WTC11 (cell line): Measurements from ENCODE around the gene CZIB.

Experiments used
- CREB1 ChIP-seq: sonication (generic); formaldehyde crosslinking; IDR thresholded peaks from 2 replicates; pipeline ENCODE4 v1.8.0; 2023; ENCODE audit warnings: mild to moderate bottlenecking, missing genetic modification reagents
- ESRRA ChIP-seq: sonication (generic); formaldehyde crosslinking; IDR thresholded peaks from 2 replicates; pipeline ENCODE4 v1.8.1; 2022; ENCODE audit warnings: mild to moderate bottlenecking, missing genetic modification reagents, borderline replicate concordance
- GRHL2 ChIP-seq: fragments of 250-450 bp; sonication (Bioruptor Pico); IDR thresholded peaks from 2 replicates; pipeline ENCODE4 v1.8.0; 2022; ENCODE audit warnings: mild to moderate bottlenecking, moderate library complexity; ENCODE audit not compliant: insufficient replicate concordance, severe bottlenecking
- KAT7 ChIP-seq: sonication (generic); formaldehyde crosslinking; IDR thresholded peaks from 2 replicates; pipeline ENCODE4 v1.8.1; 2023; ENCODE audit warnings: missing genetic modification reagents, mild to moderate bottlenecking, borderline replicate concordance
- MYBL2 ChIP-seq: sonication (generic); formaldehyde crosslinking; IDR thresholded peaks from 2 replicates; pipeline ENCODE4 v1.8.1; 2023; ENCODE audit warnings: mild to moderate bottlenecking, moderate library complexity, missing genetic modification reagents
- SP1 ChIP-seq: sonication (generic); formaldehyde crosslinking; conservative IDR thresholded peaks from 2 replicates; pipeline ENCODE4 v1.8.1; 2022; ENCODE audit warnings: missing genetic modification reagents
- TEAD1 ChIP-seq: sonication (generic); formaldehyde crosslinking; IDR thresholded peaks from 2 replicates; pipeline ENCODE4 v1.8.0; 2022; ENCODE audit warnings: mild to moderate bottlenecking, missing genetic modification reagents
- TEAD4 ChIP-seq: sonication (generic); formaldehyde crosslinking; IDR thresholded peaks from 2 replicates; pipeline ENCODE4 v1.8.0; 2022; ENCODE audit warnings: mild to moderate bottlenecking, missing genetic modification reagents
- TF ChIP-seq, protein P1 (sequence below): fragments of 200-600 bp; IDR thresholded peaks from 2 replicates; pipeline ENCODE4 v1.8.0; 2022; ENCODE audit warnings: antibody characterized with exemption

- TF ChIP-seq, protein P1, sequence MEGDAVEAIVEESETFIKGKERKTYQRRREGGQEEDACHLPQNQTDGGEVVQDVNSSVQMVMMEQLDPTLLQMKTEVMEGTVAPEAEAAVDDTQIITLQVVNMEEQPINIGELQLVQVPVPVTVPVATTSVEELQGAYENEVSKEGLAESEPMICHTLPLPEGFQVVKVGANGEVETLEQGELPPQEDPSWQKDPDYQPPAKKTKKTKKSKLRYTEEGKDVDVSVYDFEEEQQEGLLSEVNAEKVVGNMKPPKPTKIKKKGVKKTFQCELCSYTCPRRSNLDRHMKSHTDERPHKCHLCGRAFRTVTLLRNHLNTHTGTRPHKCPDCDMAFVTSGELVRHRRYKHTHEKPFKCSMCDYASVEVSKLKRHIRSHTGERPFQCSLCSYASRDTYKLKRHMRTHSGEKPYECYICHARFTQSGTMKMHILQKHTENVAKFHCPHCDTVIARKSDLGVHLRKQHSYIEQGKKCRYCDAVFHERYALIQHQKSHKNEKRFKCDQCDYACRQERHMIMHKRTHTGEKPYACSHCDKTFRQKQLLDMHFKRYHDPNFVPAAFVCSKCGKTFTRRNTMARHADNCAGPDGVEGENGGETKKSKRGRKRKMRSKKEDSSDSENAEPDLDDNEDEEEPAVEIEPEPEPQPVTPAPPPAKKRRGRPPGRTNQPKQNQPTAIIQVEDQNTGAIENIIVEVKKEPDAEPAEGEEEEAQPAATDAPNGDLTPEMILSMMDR: no peak
- no peak for TF ChIP-seq MYBL2 (CRISPR knock-in tag)
- TF ChIP-seq GRHL2 (CRISPR knock-in tag): no peak
- TF ChIP-seq ESRRA (CRISPR knock-in tag): no peak
- no peak for TF ChIP-seq KAT7 (CRISPR knock-in tag)
- TF ChIP-seq SP1: no peak
- no peak for TF ChIP-seq TEAD1
- no peak for TF ChIP-seq CREB1 (CRISPR knock-in tag)
- no peak for TF ChIP-seq TEAD4 (CRISPR knock-in tag)
These were observed 490 bp upstream of the CZIB start for GRCh38 chr1:53220962-53221286.
